A673 (cell line): ENCODE measurements around the gene CABP4. TPM values are rescaled to one million over a fixed set of nuclear protein-coding genes. Genes with fewer than 3 reads are reported as not detected.
A peak's percentile ranks its signal among the peaks of the same experiment; 100 is the strongest.

ENCODE experiments used
- BruUV-seq: library from RNA; stranded (reverse); fragments of 400-500 nt; replicated peaks from 2 replicates; lab custom pipeline; 2021; lab: Mats Ljungman, UMichigan
- CTCF ChIA-PET: fragments of 300-600 bp; sonication (Branson Sonifier 250); formaldehyde crosslinking; loops from one replicate; lab custom pipeline; 2022; ENCODE audit warnings: antibody characterized with exemption; lab: Charles Lee
- POLR2A ChIA-PET: fragments of 300-600 bp; sonication (Branson Sonifier 250); formaldehyde crosslinking; loops from one replicate; lab custom pipeline; 2022; ENCODE audit warnings: antibody characterized with exemption; ENCODE audit not compliant: low non-redundant PET; lab: Charles Lee
- DNase-seq: peaks from one replicate; pipeline ENCODE4 v3.0.0-alpha.2; 2015; ENCODE audit warnings: low spot score
- H3K27ac ChIP-seq: fragments of 200-600 bp; sonication (generic); 2 replicates; pipeline ENCODE4 v1.5.1; 2016; ENCODE audit warnings: mixed run types, low read depth, mild to moderate bottlenecking, mixed read lengths, antibody characterized with exemption, low read length; ENCODE audit not compliant: poor library complexity, severe bottlenecking
- H3K27me3 ChIP-seq: fragments of 200-600 bp; sonication (generic); replicated peaks from 2 replicates; pipeline ENCODE4 v1.6.1; 2017; ENCODE audit warnings: mixed run types, low read depth, mild to moderate bottlenecking, mixed read lengths, antibody characterized with exemption, low read length; ENCODE audit not compliant: insufficient read depth, poor library complexity
- H3K36me3 ChIP-seq: fragments of 200-600 bp; sonication (generic); 2 replicates; pipeline ENCODE4 v1.6.1; 2016; ENCODE audit warnings: mixed run types, mild to moderate bottlenecking, mixed read lengths, antibody characterized with exemption, low read length; ENCODE audit not compliant: insufficient read depth, poor library complexity, severe bottlenecking
- H3K4me1 ChIP-seq: fragments of 200-600 bp; sonication (generic); 2 replicates; pipeline ENCODE4 v1.6.1; 2017; ENCODE audit warnings: mixed run types, mild to moderate bottlenecking, mixed read lengths, antibody characterized with exemption, low read length; ENCODE audit not compliant: insufficient read depth, poor library complexity, severe bottlenecking
- H3K4me3 ChIP-seq: fragments of 200-600 bp; sonication (generic); 2 replicates; pipeline ENCODE4 v1.5.1; 2016; ENCODE audit warnings: low read depth, mixed run types, mild to moderate bottlenecking, mixed read lengths, low read length; ENCODE audit not compliant: poor library complexity, severe bottlenecking
- H3K9me3 ChIP-seq: fragments of 200-600 bp; sonication (generic); 2 replicates; pipeline ENCODE4 v1.6.1; 2016; ENCODE audit warnings: mixed run types, low read depth, mild to moderate bottlenecking, mixed read lengths, antibody characterized with exemption, low read length; ENCODE audit not compliant: poor library complexity, severe bottlenecking
- EZH2 ChIP-seq: fragments of 200-600 bp; sonication (generic); IDR thresholded peaks from 2 replicates; pipeline ENCODE4 v1.6.1; 2017; ENCODE audit warnings: borderline replicate concordance, low read depth, mild to moderate bottlenecking, mixed read lengths, antibody characterized with exemption, low read length; ENCODE audit not compliant: poor library complexity, severe bottlenecking
- intact Hi-C: fragments of 100-400 bp; cut with micrococcal nuclease; formaldehyde crosslinking; loops from one replicate; pipeline ENCODE4 v1.10.0; 2022; ENCODE audit not compliant: unreplicated experiment
- total RNA-seq: library from RNA; stranded (reverse); gene quantifications from 2 replicates; pipeline ENCODE4 v1.2.3, GENCODE V29; 2021
- TF ChIP-seq, protein P1 (sequence below): fragments of 300-800, 200-600 bp; sonication (generic); conservative IDR thresholded peaks from 2 replicates; pipeline ENCODE4 v1.5.1; 2017; ENCODE audit warnings: low read depth, mild to moderate bottlenecking, antibody characterized with exemption, low read length, moderate library complexity, mixed read lengths

The CABP4 gene
- total RNA-seq, 1 experiment from 2014 or later, result not detected

DNA sequence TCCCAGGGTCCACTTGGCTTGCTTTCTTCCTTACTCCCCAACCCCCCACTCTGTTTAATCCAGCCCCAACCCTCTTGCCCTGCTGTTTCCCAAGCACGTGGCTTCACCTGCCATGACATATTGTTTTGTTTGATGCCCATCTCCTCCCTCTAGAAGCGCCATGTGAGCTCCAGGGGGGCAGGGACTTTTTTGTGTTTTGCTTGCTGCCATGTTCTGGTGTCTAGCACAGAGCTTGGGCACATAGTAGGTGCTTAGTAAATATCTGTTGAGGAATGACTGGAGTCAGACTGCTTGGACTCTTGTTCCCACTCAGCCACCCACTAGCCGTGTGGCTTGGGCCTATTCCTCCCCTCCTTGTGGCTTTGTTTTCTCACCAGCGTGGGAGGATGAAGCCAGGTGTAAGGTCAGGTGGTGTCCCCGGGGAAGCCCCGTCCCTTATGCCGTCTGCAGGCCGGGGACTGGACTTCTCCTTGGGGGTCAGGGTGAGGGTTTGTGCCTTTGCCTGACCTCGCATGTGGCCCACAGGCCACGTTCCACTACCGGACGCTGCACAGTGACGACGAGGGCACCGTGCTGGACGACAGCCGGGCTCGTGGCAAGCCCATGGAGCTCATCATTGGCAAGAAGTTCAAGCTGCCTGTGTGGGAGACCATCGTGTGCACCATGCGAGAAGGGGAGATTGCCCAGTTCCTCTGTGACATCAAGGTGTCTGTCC lies 31.5 kb downstream of the CABP4 start:
- H3K4me3 ChIP-seq, result no peak overlapping the region
- POLR2A ChIA-PET, result no interaction called here
- TF ChIP-seq EZH2, result no peak
- TF ChIP-seq, protein P1, sequence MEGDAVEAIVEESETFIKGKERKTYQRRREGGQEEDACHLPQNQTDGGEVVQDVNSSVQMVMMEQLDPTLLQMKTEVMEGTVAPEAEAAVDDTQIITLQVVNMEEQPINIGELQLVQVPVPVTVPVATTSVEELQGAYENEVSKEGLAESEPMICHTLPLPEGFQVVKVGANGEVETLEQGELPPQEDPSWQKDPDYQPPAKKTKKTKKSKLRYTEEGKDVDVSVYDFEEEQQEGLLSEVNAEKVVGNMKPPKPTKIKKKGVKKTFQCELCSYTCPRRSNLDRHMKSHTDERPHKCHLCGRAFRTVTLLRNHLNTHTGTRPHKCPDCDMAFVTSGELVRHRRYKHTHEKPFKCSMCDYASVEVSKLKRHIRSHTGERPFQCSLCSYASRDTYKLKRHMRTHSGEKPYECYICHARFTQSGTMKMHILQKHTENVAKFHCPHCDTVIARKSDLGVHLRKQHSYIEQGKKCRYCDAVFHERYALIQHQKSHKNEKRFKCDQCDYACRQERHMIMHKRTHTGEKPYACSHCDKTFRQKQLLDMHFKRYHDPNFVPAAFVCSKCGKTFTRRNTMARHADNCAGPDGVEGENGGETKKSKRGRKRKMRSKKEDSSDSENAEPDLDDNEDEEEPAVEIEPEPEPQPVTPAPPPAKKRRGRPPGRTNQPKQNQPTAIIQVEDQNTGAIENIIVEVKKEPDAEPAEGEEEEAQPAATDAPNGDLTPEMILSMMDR, result no peak
- BruUV-seq, result no TSS peak
- no peak for DNase-seq
- H3K27me3 ChIP-seq, result no peaks in the 10 kb centered on the region
- peaks cover 13% of the 10 kb centered on the region for H3K36me3 ChIP-seq
- H3K9me3 ChIP-seq, result no peaks in the 10 kb centered on the region
- intact Hi-C loops, result no loop called here
- no peak overlapping the region for H3K27ac ChIP-seq
- peaks cover 9% of the 10 kb centered on the region for H3K4me1 ChIP-seq
- CTCF ChIA-PET, result interaction anchor here (0.5 kb wide), 1 partner anchor 26 kb away, joined by 4 read pairs; no protein-coding TSS in a partner anchor

DNA sequence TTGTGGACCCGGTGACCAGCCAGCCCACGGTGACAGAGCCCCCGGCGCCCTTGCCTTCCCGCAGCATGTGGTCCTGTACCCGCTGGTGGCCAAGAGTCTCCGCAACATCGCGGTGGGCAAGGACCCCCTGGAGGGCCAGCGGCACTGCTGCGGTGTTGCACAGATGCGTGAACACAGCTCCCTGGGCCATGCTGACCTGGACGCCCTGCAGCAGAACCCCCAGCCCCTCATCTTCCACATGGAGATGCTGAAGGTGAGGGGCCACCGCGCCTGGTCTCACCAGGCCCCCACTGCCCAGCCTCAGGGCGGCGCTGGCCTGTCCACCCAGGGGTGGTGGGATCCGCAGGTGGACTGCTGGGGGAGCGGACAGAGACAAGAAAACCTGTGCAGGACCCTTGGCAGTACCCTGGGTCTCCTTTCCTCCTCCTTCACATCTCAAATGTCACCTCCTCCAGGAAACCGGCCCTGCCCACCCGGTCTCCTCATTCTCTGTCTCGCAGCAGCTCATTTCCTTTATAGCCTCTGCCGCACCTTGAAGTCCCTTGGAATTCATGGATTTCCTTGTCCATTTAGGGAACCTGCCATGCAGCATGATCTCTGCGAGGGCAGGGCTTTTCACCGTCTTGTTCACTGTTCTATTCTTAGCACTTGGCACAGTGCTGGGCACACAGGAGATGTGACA lies 34.2 kb downstream of the CABP4 start:
- POLR2A ChIA-PET, result no interaction called here
- no TSS peak for BruUV-seq
- no peak overlapping the region for H3K27ac ChIP-seq
- H3K4me3 ChIP-seq, result no peak overlapping the region
- CTCF ChIA-PET, result interaction anchor here (0.5 kb wide), 1 partner anchor 226 kb away, joined by 5 read pairs; no protein-coding TSS in a partner anchor
- intact Hi-C loops, result no loop called here
- H3K27me3 ChIP-seq, result no peaks in the 10 kb centered on the region
- H3K36me3 ChIP-seq, result peaks cover 30% of the 10 kb centered on the region
- no peaks in the 10 kb centered on the region for H3K9me3 ChIP-seq
- H3K4me1 ChIP-seq, result no peaks in the 10 kb centered on the region
- no peak for TF ChIP-seq EZH2
- TF ChIP-seq, protein P1, result no peak
- DNase-seq, result no peak

DNA sequence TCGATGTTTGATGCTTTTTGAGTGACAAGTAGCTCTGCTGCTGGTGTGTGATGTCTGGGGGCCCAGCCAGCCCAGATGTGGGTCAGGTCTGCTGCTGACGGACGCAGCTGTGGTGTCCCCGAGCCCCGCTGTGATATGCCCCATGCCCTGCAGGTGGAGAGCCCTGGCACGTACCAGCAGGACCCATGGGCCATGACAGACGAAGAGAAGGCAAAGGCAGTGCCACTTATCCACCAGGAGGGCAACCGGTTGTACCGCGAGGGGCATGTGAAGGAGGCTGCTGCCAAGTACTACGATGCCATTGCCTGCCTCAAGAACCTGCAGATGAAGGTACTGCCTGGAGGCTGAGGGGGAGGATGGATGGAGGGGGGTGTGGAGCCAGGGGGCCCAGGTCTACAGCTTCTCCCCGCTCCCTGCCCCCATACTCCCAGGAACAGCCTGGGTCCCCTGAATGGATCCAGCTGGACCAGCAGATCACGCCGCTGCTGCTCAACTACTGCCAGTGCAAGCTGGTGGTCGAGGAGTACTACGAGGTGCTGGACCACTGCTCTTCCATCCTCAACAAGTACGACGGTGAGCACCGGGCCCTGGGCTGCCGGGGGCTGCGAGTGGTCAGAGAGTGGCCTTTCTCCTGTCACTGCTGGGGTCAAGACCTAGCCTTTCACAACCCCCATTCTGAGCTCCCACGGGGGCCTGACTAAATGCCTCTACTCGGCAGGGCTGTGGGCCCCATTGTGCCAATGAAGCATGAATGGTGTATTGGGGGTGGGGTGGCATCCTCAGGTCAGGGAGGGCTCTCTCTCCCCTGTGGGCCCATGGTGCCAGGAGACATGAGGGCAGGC lies 35.0 kb downstream of the CABP4 start:
- DNase-seq, result no peak
- Histone ChIP-seq H3K4me1 (no peaks in the 10 kb centered on the region), H3K27me3 (no peaks in the 10 kb centered on the region), H3K27ac (no peak overlapping the region), H3K36me3 (peaks cover 30% of the 10 kb centered on the region), H3K9me3 (no peaks in the 10 kb centered on the region), H3K4me3 (no peak overlapping the region)
- CTCF ChIA-PET, result interaction anchor here (0.6 kb wide), 1 partner anchor 11 kb away, joined by 15 read pairs; no protein-coding TSS in a partner anchor
- TF ChIP-seq EZH2, result no peak
- TF ChIP-seq, protein P1, result no peak
- POLR2A ChIA-PET, result no interaction called here
- TSS peak; percentile 66 for BruUV-seq
- intact Hi-C loops, result no loop called here
